CD4-positive, alpha-beta T cell treated with Interleukin-17A for 4 hours (primary cell): ENCODE measurements around the gene MRPL34.
A peak's percentile ranks its signal among the peaks of the same experiment; 100 is the strongest.

Experiments used
- DNase-seq: peaks from one replicate; pipeline ENCODE4 v3.0.0-alpha.2; 2020; ENCODE audit warnings: mixed read lengths

MRPL34 gene

DNA sequence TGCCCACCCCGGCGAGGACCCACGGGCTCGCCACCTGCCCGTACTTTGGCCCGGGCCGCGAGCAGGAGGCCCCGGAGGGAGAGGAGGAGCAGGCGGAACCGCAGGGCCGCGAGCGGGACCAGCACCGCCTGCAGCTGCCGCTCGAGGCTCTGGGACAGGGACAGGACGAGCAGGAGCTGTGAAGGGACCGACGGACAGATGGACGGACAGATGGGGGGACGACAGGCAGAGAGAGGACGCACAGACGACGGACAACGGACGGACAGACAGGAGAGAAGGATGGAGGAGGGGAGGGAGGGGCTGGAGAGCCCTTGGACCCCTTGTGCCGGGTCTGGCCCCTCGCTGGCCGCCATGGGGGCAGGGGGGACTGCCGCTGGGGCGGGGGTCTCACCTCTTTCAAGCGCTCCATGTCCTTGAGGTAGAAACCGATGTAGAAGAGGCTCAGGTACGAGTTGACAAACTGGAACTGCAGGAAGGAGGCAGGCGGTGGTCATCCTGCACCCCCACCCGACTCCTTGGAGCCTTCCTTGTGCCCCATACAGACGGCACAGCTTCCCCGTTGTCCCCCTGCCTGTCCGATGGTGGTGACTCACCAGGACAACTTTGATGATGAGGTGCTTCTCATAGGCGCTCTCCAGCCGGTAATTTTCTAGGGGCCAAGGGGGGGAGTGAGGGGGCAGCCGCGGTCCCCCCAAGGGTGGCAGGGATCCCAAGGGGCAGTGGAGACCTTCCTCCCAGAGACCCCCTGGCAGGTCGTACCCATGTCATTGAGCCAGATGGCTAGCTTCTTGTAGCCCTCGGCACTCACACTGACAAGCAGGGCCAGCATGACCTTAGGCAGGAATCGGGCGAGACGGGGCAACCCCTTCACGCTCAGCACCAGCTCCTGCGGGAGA is 23.9 kb downstream of the MRPL34 start:
- DNase-seq: no peak

DNA sequence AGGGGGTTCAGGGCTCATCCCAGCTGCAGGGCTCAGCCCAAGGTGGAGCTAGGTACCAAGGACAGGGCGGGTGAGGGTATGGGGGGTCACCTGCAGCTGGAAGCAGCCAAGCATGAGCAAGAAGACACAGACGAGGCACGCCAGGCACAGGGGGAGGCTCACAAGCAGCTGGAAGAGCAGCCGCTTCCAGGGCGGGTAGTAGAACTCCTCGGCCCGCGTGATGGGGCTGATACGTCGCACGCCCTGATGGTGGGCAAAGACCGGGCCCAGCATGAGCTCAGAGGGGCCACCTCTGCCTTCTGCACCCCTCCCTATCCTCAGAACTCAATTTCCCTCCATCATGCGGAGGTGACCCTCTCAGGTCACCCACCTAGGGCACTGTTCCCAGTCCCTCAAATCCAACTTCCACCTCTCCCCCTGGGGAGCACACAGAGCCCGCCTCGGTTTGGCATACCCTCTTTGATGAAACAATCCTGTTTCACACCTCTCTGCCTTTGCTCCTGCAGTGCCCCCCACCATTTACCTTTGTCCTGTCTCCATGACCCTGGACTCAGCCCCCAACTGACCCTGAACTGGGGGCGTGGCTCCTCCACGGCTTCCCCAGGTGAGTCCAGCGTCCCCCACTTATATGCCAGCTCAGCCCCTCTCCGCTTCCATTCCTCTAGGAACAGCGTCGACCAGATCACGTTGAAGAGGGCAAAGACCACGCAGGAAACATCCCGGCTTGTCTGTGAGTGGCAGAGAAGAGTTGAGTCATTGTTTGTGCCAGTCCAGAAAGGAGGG is 24.8 kb downstream of the MRPL34 start:
- DNase-seq: no peak

DNA sequence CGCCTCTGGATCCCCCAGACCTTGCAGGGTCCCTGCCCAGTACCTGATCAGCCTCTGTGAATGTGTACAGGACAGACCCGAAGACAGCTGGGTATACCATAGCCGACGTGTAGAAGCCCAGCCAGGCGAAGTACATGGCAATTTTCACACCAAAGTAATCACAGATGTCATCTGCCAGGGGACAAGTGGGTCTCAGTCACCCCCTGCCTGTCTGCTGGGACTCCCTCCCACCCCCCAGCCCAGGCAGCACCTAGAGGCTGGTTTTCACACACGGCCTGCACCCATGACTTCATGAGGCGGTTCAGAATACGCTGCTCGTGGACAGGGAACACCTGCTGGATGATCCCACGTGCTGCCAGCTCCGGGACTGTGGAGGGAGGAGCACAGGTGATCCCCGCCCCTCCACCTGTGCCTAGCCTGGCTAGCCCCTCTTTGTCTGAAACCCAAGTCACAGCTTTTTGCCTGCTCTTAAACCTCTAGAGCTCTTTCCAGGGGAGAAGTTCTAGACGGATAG is 25.4 kb downstream of the MRPL34 start:
- DNase-seq: no peak

DNA sequence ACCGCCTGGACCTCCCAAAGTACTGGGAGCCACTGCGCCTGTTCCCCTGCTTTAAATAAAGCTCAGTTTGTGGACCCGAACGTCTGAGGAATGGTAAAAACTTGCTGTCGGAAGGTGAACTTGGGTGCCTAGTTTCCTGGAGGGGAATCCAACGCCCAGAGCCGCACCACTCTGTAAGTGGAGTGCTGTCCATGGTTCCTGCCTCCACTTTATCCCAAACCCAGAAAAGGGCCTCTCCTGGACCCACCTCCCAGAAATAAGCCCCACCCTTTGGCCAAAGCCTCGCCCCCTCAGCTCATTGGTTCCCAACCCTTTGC is 26.6 kb downstream of the MRPL34 start:
- no peak for DNase-seq

DNA sequence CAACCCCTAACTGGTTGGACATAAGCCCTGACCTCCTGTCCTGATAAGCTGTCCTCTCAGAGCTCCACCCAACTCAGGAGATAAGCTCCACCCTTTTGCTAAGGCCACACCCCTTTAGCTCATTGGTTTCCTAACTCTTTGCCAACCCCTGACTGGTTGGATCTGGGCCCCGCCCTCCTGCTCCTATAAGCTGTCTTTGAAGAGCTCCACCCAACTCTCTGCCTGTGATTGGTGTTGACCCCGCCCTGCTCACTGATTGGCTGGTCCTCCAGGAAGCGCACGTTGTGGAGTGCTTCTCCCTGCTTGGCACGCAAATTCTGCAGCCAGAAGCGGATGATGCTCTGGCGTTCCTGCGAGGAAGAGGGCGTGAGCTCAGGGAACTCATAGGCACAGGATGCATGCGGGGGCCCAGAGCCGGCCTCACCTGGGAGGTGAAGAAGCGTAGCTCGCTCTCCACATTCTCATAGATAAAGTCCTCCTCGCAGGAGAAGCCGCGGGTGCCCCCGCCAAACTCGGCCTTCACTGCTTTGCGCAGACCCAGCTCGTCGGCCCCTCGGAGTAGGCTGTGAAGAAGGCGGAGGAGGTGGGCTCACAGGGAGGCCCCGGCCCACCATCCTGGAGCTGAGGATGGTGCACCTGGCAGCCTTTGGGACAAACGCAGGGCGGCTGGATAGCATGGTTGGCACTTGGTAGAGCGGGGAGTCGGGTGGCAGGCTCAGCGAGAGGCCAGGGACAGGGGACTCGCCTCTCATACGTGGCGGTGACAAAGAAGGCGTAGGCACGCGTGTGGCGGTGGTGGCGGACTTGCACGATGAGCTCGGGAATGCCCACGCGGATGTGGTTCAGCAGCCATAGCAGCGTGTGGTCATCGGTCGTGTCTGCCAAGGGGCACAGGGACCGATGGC is 27.3 kb downstream of the MRPL34 start:
- DNase-seq: no peak

DNA sequence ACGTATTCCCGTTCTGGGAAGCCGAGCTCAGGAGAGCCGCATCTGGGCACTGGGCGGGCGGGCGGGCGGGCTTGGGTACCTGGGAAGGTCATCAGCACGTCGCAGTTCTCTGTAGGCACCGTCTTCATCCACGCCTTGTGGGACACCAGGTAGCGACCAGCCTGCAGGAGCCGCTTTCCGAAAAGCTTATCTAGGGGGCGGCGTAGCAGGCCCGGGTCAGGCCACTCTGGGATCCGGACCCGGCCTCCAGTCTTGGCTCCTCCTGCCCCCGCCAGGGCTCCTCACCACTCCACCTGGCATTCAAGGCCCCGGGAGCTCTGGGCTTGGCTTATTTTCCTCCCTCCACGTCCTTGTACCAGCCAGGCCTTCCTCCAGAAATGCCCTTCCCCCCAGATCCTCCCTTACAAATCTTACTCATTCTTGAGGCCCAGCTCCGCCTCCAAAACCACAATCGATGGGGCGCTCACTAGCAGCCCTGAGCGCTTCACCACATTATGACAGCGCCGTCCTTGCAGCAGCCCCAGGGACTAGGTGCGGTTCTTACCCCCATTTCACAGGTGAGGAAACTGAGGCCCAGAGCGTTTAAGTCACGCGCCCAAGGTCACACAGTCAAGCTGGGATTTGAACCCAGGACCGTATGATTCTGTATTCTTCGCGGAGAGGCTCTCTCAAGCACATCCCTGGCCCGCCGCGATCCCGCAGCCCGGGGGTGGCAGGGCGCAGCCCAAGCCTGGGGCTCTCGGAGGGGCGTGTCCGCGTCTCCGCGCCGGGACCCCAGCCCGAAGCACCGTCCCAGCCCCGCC is 28.1 kb downstream of the MRPL34 start:
- peak; percentile 89 for DNase-seq

DNA sequence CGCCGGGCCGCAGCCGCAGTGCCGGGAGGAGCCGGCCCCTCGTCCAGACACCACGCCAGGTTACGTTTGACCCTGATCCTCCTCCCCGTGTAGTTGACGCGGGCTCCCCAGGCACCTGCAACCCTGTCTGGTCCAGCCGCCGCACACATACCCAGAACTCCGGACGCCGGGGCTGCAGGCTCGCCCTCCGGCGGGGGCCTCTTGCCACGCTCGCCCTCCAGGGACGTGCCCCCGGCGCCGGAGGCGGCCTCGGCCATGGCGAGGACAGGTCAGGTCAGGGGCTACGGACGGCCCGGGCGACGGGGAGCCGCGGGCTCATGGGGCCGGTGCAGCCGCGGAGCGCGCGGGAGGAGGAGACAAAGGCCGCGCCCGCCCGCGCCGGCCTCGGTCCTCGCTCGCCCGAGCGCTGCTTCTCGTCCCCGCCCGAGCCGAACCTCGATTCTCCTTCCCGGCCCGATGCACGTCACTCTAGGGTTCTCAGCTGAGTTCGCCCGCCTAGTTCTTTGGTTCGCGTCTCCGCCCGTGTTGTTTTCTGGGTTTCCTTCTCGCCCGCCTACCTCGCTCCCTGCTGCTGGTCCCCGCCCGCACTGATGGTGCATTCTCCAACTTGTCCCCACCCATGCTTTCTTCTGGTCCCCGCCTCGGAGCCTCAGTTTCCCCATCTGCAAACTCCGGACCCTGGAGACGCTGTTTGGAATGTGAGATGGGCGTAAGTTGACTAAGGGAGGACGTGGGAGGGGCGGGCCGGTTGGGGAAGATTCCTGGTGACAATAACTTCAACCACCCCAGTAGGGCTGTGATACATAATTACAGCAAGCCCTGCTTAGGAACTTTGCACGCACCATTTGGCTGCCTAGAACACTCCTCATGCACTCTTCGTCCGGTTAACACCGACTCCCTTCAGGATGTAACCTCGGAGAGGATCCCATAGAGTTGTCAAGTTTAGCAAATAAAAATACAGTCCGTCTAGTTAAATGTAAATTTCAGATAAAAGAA is 29.0 kb downstream of the MRPL34 start, which contains the start of gene ANO8:
Gene ANO8, minus strand, starts transcription at position 442 of the 996 bp plus-strand sequence. Its CDS starts 185 bp downstream, at position 257.
- peak; percentile 95 for DNase-seq

DNA sequence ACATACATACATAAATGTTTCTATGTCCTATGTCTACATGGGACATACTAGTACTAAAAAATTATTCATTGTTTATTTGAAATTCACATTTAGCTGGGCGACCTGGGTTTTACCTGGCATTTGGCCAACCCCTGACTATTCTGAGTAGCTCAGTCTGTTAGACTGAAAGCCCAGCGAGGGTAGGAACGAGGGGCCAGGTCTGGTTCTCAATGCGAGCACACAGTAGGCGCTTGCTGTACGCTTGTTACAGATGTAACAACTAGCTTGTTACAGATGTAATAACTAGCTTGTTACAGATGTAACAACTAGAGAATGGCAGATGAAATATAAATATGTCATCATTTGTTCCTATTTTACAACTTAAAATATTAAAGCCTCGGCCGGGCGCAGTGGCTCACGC is 29.9 kb downstream of the MRPL34 start:
- DNase-seq: no peak

DNA sequence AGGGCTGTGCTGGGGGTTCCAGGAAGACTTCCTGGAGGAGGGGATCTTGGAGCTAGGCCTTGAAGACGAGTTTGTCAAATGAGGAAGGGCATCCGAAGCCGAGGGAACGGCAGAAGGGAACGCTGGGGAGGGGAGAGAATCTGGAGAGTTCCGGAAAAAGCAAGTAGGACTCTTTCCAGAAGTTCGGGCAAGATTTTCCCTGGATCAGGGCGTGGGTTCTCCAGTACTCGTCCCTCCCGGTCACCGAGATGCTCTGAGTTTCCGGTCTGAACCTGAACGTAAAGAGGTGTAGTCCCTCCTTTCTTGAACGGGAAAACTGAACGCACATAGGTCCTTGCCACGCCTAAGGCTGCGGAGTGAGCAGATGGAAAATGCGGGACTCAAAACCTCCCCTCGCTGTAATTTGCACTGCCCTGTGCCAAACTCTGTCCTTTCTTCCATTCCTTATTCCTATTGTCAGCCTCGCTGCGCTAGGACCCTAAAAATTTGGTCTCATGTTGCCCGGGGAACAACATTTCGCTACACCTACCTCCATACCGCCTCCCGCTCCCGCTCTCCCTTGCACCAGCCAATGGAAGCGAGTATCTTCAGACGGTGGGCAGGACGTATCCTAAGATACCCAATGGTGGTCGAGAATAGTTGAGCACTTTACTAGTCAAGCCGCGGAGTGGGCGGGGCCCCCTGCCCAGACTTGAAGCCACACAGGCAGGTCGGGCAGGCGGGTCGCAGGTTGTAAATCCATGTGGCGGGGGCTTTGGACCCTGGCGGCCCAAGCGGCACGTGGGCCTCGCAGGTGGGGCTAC is 31.4 kb downstream of the MRPL34 start, which contains the start of gene GTPBP3:
Gene GTPBP3, plus strand, starts transcription at position 682 of the 803 bp plus-strand sequence. Its CDS starts 59 bp downstream, at position 741.
- DNase-seq: peak; percentile 98

DNA sequence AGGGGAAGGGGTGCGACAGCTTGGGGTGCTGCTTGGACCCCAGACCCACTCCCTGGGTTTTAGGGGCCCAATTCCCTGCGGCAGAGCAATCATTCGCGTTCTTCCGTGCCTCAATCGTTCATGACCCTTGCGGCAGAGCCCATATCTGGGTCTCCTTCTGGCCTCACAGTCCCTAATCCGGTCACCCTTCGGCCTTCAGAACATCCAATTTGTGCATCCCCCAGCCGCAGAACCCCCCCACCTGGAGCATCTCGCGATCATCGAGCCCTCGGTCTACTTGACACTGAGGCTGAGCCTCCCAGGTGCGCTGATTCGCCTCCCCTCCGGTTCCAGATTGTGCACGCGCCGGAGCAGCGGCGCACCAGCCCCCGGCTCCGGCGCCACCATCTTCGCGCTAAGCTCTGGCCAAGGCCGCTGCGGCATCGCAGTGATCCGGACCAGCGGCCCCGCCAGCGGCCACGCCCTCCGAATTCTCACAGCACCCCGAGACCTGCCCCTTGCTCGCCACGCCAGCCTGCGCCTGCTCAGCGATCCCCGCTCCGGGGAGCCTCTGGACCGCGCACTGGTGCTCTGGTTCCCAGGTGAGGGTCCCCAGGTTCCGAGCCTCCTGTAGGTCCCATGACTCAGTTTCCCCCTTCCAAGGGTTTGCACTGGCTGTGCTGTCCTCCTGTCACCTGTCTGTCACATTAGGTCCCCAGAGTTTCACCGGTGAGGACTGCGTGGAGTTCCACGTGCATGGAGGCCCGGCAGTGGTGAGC is 32.2 kb downstream of the MRPL34 start:
- peak; percentile 46 for DNase-seq

DNA sequence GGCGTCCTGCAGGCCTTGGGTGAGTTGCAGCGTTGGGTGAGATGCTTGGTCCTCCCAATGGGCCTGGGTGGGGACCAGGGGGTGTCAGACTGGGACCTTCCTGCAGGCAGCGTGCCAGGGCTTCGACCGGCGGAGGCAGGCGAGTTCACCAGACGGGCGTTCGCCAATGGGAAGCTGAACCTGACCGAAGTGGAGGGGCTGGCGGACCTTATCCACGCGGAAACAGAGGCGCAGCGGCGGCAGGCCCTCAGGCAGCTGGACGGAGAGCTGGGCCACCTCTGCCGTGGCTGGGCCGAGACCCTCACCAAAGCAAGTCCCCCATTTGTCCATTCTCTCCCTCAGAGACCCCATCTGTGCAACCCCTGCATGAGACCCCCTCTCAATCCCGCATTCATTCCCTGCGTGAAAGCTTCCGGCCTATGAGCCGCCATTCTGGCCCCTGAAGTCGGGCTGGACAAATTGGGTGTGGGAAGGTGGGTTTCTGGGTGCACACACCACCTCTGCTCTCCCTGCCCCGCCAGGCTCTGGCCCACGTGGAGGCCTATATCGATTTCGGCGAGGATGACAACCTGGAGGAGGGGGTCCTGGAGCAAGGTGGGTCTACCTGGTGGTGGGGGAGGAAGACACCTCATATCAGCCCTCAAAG is 32.9 kb downstream of the MRPL34 start:
- DNase-seq: no peak

DNA sequence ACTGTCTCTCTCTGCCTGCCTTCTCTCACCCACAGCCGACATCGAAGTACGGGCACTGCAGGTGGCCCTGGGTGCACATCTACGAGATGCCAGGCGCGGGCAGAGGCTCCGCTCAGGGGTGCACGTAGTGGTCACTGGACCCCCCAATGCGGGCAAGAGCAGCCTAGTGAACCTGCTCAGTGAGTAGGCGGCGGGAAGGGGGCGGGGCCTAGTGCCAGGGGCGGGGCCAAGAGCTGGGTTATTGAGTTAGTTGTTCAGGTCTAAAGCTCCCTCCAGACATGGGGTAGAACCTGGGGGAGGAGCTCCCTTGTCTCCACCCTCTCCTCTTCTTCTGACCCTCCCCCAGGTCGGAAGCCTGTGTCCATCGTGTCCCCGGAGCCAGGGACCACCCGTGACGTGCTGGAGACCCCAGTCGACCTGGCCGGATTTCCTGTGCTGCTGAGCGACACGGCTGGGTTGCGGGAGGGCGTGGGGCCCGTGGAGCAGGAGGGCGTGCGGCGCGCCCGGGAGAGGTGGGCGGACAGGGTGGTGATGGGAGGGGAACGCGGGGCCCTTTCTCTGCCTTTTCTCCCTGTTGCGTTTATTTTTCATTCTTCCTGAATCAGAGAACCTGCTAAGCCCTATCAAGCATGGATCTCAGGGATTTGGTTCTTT is 33.5 kb downstream of the MRPL34 start:
- DNase-seq: peak; percentile 50

DNA sequence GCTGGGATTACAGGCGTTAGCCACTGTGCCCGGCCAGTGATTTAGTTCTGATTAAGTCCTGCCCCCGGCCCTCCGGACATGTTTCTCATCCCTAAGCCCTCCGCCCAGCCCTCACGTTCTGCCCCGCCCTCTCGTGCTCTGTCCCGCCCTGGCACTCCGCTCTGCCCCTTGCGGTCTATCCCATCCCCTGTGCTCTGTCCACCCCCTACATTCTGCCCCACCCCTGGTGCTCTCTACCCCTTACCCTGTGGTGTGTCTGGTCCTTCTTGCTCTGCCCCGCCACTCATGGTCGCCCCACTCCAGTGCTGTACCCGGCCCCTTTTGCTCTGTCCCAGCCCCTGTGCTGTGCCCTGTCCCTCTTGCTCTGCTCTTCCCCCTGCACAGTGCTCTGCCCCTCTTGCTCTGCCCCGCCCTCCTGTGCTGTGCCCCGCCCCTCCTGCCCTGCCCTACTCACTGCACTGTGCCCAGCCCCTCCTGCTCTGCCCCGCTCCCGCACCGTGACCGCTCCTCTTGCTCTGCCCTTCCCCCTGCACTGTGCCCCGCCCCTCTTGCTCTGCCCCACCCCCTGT is 34.7 kb downstream of the MRPL34 start:
- DNase-seq: no peak

DNA sequence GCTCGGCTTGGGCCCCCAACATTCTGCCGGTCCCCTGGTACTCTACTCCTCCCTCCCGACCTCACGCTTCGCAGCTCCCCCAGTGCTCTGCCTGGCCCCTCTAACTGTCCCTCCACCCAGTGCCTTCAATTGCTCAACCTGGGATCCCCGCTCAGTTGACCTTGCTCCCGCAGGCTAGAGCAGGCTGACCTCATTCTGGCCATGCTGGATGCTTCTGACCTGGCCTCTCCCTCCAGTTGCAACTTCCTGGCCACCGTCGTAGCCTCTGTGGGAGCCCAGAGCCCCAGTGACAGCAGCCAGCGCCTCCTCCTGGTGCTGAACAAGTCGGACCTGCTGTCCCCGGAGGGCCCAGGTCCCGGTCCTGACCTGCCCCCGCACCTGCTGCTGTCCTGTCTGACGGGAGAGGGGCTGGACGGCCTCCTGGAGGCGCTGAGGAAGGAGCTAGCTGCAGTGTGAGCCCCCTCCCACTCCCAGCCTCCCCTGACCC is 35.2 kb downstream of the MRPL34 start:
- no peak for DNase-seq

DNA sequence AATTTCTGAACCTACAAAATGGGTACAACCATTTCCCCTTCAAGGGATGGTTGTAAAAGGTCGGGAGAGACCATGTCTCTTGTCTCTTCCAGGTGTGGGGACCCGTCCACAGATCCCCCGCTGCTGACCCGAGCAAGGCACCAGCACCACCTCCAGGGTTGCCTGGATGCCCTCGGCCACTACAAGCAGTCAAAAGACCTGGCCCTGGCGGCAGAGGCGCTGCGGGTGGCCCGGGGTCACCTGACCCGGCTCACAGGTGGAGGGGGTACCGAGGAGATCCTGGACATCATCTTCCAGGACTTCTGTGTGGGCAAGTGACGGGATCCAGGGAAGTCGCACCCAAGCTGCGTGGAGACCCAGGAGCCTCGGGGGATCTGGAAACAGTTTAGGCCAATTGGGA is 35.7 kb downstream of the MRPL34 start:
- no peak for DNase-seq

DNA sequence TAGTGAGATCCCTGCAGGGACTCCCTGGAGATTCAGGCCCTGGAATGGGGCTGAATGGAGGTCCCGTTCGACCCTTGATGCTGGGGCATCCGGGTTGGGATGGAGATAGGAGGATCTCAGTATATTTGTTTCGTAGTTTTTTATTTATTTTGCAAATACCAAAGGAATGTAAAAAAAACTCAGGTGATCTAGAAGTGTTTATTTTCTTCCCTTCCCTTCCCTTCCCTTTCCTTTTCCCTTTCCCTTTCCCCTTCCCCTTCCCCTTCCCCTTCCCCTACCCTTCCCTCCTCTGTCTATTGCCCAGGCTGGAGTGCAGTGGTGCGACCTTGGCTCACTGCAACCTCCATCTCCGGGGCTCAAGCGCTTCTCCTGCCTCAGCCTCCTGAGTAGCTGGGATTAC is 36.2 kb downstream of the MRPL34 start:
- no peak for DNase-seq

DNA sequence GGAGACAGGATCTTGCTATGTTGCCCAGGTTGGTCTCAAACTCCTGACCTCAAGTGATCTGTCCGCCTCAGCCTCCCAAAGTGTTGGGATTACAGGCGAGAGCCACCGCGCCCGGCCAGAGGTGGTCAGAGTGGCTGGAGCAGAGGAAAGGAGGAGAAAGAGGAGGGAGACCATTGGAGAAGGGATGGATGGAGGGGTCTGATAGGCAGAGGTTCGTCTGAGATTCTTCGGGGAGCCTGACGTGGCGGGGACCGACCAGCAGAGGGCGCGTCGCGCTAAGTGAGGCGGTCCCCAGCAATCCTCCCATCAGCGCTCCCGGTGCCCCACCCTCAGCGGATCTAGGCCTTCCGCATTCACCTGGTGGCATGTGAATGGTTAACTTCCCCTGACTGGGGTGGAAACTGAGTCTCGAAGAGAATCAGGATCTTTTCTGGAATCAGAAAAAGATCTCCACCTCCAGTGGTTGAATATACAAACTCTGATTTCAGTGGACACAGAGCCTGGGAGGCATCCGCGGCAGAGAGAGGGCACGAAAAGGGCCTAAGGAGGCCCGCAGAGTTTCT is 40.5 kb downstream of the MRPL34 start:
- DNase-seq: peak; percentile 87
